Hypothalamus (tissue), 51 donors: Measurements from ENCODE around the gene BET1L.
"Not testable (repeated sequence)": the region's sequence is repeated elsewhere in the genome, so short reads cannot be mapped to it uniquely, and the experiment has no call there.

ENCODE experiments used
- DNase-seq, 51 donors: peaks; one replicate each; lab custom pipeline; 2025; lab: John Stamatoyannopoulos, UW

The BET1L gene

GRCh38 chr11:199004-199581, 8.1 kb downstream of the BET1L start:
- no peak for DNase-seq

GRCh38 chr11:198236-198806, 8.9 kb downstream of the BET1L start:
- no peak for DNase-seq

GRCh38 chr11:197741-198235, 9.4 kb downstream of the BET1L start:
- DNase-seq = no peak

GRCh38 chr11:196786-197731, 10.1 kb downstream of the BET1L start:
- DNase-seq = no peak

- not testable (repeated sequence) for DNase-seq
Observed at GRCh38 chr11:193481-193880, 13.7 kb downstream of the BET1L start.

DNA sequence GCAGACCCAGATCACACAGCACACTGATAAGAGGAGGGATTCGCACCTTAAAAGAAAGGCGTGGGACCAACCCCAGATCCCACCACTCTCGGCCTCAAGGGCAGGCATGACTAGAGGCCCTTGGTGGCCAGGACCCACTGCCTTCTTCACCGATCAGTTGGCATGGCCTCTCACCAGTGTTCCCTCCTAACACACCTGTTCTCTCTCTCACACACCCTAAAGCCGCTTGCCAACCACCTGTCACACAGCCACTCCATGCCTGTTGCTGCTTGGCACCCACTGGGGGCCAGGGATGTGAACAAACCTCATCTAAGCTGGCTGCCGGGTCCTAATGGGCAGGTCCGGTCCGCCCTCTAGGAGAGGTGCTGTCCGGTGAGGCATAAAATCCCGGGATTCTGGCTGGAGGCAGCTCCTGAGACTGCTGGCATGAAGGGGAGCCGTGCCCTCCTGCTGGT, 14.5 kb downstream of the BET1L start, which contains the start of gene SCGB1C1:
TSS of gene SCGB1C1 (plus strand) at position 405 of the 455 bp plus-strand sequence. CDS start at position 427, 22 bp downstream.
- not testable (repeated sequence) for DNase-seq

GRCh38 chr11:191490-192478, 15.4 kb downstream of the BET1L start:
- DNase-seq = not testable (repeated sequence)

GRCh38 chr11:190546-190945, 16.7 kb downstream of the BET1L start:
- DNase-seq = not testable (repeated sequence)

- DNase-seq = not testable (repeated sequence)
Observed at GRCh38 chr11:189843-190311, 17.3 kb downstream of the BET1L start.

GRCh38 chr11:189200-189783, 17.9 kb downstream of the BET1L start:
- DNase-seq = not testable (repeated sequence)

DNA sequence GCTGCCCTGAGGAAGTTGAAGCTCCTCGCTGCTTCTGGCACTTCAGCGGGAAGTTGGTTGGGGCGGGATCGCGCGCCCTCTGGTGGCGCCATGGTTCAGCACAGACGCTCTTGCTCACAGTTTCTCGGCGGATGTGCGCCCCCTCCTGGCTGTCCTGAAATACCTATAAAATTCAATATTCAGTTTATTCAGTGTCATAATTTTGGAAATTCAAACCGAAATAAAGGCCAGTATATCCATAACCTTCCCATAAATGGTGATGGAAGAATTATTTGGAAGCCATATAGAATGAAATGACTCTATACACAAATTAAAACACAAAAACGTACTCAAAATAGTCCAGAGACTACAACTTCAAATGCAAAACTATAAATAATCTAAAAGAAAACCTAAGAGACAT, 27.0 kb downstream of the BET1L start:
- DNase-seq = not testable (repeated sequence)
